Measurements from ENCODE around the gene G3BP2. TPM values are rescaled to one million over a fixed set of nuclear protein-coding genes. Genes with fewer than 3 reads are reported as not detected.
A peak's percentile ranks its signal among the peaks of the same experiment; 100 is the strongest.

G3BP2 gene
- total and polyA plus RNA-seq, 2 of the 13 experiments (the other 11 are each of a cell fraction or from before 2014, with no cell fraction given): 51.7 to 179 TPM

DNA sequence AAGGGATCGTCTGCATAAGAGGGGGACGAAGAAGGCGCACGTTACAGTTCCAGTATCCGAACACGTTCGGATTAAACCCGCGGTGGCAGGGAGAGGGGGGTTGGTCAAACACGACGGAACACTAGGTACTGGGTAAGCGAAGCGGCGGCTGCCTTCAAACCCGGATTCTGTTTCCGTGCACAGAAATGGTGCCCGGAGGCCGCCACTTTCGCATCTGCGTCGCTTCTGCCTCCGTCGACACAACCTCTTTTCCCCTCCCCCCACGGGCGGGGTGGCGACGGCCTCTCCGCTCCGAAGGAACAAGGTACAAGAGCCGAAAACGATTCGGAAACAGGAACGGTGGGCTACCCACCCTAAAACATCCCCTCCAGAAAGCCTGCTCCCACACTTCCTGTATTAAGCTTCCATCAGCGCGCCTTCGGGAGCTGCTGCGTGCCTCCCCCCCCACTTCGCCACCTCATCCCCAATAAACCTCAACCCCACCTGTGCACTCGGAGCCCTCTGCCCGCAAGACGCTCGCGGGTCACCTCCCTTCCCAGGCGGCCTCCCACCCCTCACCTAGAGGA, 667 bp downstream of the G3BP2 start (continued):
- TF ChIP-seq, protein P1, sequence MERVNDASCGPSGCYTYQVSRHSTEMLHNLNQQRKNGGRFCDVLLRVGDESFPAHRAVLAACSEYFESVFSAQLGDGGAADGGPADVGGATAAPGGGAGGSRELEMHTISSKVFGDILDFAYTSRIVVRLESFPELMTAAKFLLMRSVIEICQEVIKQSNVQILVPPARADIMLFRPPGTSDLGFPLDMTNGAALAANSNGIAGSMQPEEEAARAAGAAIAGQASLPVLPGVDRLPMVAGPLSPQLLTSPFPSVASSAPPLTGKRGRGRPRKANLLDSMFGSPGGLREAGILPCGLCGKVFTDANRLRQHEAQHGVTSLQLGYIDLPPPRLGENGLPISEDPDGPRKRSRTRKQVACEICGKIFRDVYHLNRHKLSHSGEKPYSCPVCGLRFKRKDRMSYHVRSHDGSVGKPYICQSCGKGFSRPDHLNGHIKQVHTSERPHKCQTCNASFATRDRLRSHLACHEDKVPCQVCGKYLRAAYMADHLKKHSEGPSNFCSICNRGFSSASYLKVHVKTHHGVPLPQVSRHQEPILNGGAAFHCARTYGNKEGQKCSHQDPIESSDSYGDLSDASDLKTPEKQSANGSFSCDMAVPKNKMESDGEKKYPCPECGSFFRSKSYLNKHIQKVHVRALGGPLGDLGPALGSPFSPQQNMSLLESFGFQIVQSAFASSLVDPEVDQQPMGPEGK (CRISPR knock-in tag; IDR thresholded peaks at IDR 0.05): no peak
- no peak for TF ChIP-seq FOXP1 (IDR thresholded peaks at IDR 0.05)
- TF ChIP-seq FOXP1 (CRISPR knock-in tag; IDR thresholded peaks at IDR 0.05): no peak
- no peak for TF ChIP-seq PAWR (CRISPR knock-in tag; IDR thresholded peaks at IDR 0.05; ENCODE audit: borderline replicate concordance)
- TF ChIP-seq HCFC1 (IDR thresholded peaks at IDR 0.05; ENCODE audit: low read depth, low read length): no peak

- TSS peak; percentile 47 for BruUV-seq (replicated peaks)
- 2% methylated on average over 10 of the region's 10 CpGs for WGBS (ENCODE audit: low lambda C conversion rate)
- Histone ChIP-seq H3K27ac (ENCODE audit: extremely low read length, insufficient read depth, low read length) (peak overlapping the region; percentile 87), H3K4me3 (replicated peaks in 1 of 3; ENCODE audit: insufficient read depth in 1 of 3, low read depth in 2 of 3, low read length in 3 of 3) (peak overlapping the region; percentile 87 to 100 (median 99)), H2AFZ (ENCODE audit: low read length) (no peak overlapping the region), H3K4me1 (ENCODE audit: insufficient read depth, low read length) (peaks cover 55% of the 10 kb centered on the region), H4K20me1 (ENCODE audit: insufficient read depth, low read length) (peaks cover 48% of the 10 kb centered on the region), H3K4me2 (ENCODE audit: low read depth, low read length) (peak overlapping the region; percentile 92), H3K36me3 (replicated peaks in 1 of 2; ENCODE audit: control insufficient read depth in 1 of 2, insufficient read depth in 2 of 2, low read length in 2 of 2) (no peaks in the 10 kb centered on the region; a peak in 1 of 5 replicates), H3K9me3 (ENCODE audit: low read length) (no peaks in the 10 kb centered on the region), H3K27me3 (ENCODE audit: control insufficient read depth in 1 of 2, insufficient read depth in 2 of 2, low read length in 2 of 2) (no peaks in the 10 kb centered on the region; a peak in 1 of 5 replicates), H3K79me2 (ENCODE audit: insufficient read depth, low read length) (peaks cover 67% of the 10 kb centered on the region), H3K9ac (ENCODE audit: insufficient read depth, low read depth, low read length) (peak overlapping the region; percentile 93)
- FAIRE-seq (no peak), DNase-seq (ENCODE audit: low spot score) (no peak), ATAC-seq (no peak)
- intact Hi-C loops (cut with micrococcal nuclease; ENCODE audit: unreplicated experiment) (no loop called here), in situ Hi-C loops (cut with HindIII; ENCODE audit: extremely low pct_ligation_motif_present, low pct_unique_long_range_greater_than_20kb) (loop anchor here (5.0 kb wide), 1 partner anchor 50 kb away; the partner anchor contains the start of gene USO1)
- ChIA-PET POLR2A (interaction anchor here (3.4 kb wide), 1 partner anchor 53 kb away, joined by 43 read pairs; the partner anchor contains the start of gene USO1), CTCF (ENCODE audit: low intra/inter-chr PET ratio, low total read pairs) (no interaction called here)
- TF ChIP-seq NFE2L1 (CRISPR knock-in tag; IDR thresholded peaks at IDR 0.05; ENCODE audit: borderline replicate concordance) (no peak), MAF1 (CRISPR knock-in tag; IDR thresholded peaks at IDR 0.05; ENCODE audit: borderline replicate concordance) (no peak), ZNF709 (CRISPR knock-in tag; IDR thresholded peaks at IDR 0.05) (peak; percentile 87; the same call in 1 of the 2 replicates), ZIK1 (CRISPR knock-in tag; IDR thresholded peaks at IDR 0.05; ENCODE audit: borderline replicate concordance, low read depth) (no peak), ZNF343 (CRISPR knock-in tag; IDR thresholded peaks at IDR 0.05) (no peak), MAFF (IDR thresholded peaks at IDR 0.05; ENCODE audit: low read depth, low read length) (peak; percentile 24; the same call in 1 of the 2 replicates), RELA (CRISPR knock-in tag; IDR thresholded peaks at IDR 0.05) (no peak), MAFK (conservative IDR thresholded peaks at IDR 0.05 in 1 of 2, IDR thresholded peaks at IDR 0.05 in 1 of 2; ENCODE audit: low read length in 2 of 2) (peak in 1 of 2 experiments; percentile 55; a peak in 3 of 4 replicates), PAWR (CRISPR knock-in tag; IDR thresholded peaks at IDR 0.05; ENCODE audit: borderline replicate concordance) (no peak), ZNF207 (IDR thresholded peaks at IDR 0.05; ENCODE audit: borderline replicate concordance) (no peak), ZNF496 (CRISPR knock-in tag; IDR thresholded peaks at IDR 0.05; ENCODE audit: insufficient replicate concordance) (no peak), RXRB (CRISPR knock-in tag; IDR thresholded peaks at IDR 0.05; ENCODE audit: borderline replicate concordance) (no peak)
- TF ChIP-seq, protein P2, sequence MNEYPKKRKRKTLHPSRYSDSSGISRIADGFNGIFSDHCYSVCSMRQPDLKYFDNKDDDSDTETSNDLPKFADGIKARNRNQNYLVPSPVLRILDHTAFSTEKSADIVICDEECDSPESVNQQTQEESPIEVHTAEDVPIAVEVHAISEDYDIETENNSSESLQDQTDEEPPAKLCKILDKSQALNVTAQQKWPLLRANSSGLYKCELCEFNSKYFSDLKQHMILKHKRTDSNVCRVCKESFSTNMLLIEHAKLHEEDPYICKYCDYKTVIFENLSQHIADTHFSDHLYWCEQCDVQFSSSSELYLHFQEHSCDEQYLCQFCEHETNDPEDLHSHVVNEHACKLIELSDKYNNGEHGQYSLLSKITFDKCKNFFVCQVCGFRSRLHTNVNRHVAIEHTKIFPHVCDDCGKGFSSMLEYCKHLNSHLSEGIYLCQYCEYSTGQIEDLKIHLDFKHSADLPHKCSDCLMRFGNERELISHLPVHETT (CRISPR knock-in tag; conservative IDR thresholded peaks at IDR 0.05): no peak
- TF ChIP-seq, protein P3, sequence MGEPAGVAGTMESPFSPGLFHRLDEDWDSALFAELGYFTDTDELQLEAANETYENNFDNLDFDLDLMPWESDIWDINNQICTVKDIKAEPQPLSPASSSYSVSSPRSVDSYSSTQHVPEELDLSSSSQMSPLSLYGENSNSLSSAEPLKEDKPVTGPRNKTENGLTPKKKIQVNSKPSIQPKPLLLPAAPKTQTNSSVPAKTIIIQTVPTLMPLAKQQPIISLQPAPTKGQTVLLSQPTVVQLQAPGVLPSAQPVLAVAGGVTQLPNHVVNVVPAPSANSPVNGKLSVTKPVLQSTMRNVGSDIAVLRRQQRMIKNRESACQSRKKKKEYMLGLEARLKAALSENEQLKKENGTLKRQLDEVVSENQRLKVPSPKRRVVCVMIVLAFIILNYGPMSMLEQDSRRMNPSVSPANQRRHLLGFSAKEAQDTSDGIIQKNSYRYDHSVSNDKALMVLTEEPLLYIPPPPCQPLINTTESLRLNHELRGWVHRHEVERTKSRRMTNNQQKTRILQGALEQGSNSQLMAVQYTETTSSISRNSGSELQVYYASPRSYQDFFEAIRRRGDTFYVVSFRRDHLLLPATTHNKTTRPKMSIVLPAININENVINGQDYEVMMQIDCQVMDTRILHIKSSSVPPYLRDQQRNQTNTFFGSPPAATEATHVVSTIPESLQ (CRISPR knock-in tag; conservative IDR thresholded peaks at IDR 0.05): no peak
Measured at GRCh38 chr4:75671802-75672421, 1.3 kb downstream of the G3BP2 start.

All from HepG2 (cell line).